Measurements from ENCODE around the gene PCK2.
"Not testable (repeated sequence)": the region's sequence is repeated elsewhere in the genome, so short reads cannot be mapped to it uniquely, and the experiment has no call there.

- TF ChIP-seq CTCF, POLR2A (IDR thresholded peaks at IDR 0.05): not testable (repeated sequence)
These were observed 11.6 kb downstream of the PCK2 start for GRCh38 chr14:24105609-24106239.

Data from adrenal gland (tissue), 5 donors.